SH-SY5Y (cell line): ENCODE data around the gene ARFGAP1.

Source experiments
- GATA2 ChIP-seq: IDR thresholded peaks from 2 replicates; pipeline ENCODE4 v1.6.1; 2011; ENCODE audit warnings: mild to moderate bottlenecking, low read depth, low read length
- GATA3 ChIP-seq: IDR thresholded peaks from 2 replicates; pipeline ENCODE4 v1.6.1; 2011; ENCODE audit warnings: low read depth, mild to moderate bottlenecking, low read length, moderate library complexity

GRCh38 chr20:63286781-63287696 lies 14.4 kb downstream of the ARFGAP1 start:
- TF ChIP-seq GATA2 (no peak), GATA3 (no peak)
